ENCODE data around the gene PHF1.

DNA sequence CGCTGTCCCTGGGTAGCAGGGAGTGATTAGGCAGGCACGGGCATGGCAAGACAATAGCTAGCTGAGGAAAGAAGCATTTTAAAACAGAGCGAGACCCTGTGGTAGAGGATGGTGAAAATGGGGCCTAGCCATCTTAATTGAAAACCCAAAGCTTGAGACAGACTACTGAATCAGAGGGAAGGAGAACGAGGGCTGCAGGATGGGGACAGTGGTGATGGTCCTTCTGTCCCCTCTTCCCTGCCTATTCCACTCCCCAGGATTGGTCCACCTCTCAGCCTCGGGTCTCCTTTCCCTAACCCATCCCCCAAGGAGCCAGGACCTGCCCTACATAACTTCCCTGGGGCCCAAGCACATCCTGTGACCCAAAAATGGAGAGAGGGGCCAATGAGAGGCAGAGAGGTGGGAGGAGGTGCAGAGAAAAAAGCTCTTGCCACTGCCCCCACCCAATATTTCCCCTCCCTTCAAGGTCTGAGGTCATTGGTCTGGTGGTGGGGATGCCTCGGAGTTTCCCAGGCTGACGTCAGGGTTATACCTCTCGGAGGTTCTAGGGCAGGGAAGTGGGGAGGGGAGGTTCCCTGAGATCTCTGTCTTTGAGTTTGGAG is 8.0 kb downstream of the PHF1 start:
- TF ChIP-seq, protein P1, sequence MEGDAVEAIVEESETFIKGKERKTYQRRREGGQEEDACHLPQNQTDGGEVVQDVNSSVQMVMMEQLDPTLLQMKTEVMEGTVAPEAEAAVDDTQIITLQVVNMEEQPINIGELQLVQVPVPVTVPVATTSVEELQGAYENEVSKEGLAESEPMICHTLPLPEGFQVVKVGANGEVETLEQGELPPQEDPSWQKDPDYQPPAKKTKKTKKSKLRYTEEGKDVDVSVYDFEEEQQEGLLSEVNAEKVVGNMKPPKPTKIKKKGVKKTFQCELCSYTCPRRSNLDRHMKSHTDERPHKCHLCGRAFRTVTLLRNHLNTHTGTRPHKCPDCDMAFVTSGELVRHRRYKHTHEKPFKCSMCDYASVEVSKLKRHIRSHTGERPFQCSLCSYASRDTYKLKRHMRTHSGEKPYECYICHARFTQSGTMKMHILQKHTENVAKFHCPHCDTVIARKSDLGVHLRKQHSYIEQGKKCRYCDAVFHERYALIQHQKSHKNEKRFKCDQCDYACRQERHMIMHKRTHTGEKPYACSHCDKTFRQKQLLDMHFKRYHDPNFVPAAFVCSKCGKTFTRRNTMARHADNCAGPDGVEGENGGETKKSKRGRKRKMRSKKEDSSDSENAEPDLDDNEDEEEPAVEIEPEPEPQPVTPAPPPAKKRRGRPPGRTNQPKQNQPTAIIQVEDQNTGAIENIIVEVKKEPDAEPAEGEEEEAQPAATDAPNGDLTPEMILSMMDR (optimal IDR thresholded peaks at IDR 0.05 in 1 of 3, IDR thresholded peaks at IDR 0.05 in 1 of 3, conservative IDR thresholded peaks at IDR 0.05 in 1 of 3; ENCODE audit: extremely low read depth in 1 of 3, insufficient read depth in 2 of 3, low read length in 3 of 3) = no peak
- no peak for TF ChIP-seq EZH2 (IDR thresholded peaks at IDR 0.05; ENCODE audit: low read length)

Measured in keratinocyte (primary cell).